ENCODE data around the gene GSK3A. TPM values are rescaled to one million over a fixed set of nuclear protein-coding genes. Genes with fewer than 3 reads are reported as not detected.

Gene GSK3A
- total and polyA plus RNA-seq, 2 experiments from 2014 or later = 17.7 to 40.7 TPM

DNA sequence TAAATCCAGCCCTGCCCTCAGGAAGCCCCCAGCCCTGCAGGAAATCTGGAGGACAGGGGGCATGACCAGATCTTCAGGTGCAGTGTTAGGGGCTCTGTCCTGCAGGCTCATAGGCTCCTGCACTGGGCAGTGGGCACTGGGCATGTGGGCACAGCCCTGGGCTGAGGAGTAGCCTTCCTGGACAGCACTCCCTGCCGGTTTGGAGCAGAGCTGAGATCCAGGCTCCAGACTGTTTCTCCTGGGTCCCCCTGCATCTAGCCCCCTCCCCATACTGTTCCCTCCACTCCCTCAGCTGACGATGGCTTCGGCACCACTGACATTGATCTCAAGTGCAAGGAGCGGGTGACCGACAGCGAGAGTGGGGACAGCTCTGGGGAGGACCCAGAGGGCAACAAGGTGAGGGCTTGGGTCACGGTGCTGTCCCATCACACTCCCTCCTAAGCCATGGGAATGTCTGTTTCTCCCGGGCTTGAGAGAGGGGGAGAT lies 47.2 kb upstream of the GSK3A start:
- H3K4me3 ChIP-seq = no peak overlapping the region
- TF ChIP-seq, protein P1, sequence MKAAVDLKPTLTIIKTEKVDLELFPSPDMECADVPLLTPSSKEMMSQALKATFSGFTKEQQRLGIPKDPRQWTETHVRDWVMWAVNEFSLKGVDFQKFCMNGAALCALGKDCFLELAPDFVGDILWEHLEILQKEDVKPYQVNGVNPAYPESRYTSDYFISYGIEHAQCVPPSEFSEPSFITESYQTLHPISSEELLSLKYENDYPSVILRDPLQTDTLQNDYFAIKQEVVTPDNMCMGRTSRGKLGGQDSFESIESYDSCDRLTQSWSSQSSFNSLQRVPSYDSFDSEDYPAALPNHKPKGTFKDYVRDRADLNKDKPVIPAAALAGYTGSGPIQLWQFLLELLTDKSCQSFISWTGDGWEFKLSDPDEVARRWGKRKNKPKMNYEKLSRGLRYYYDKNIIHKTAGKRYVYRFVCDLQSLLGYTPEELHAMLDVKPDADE (IDR thresholded peaks at IDR 0.05) = no peak
- no peak for TF ChIP-seq ZNF331 (CRISPR knock-in tag; IDR thresholded peaks at IDR 0.05; ENCODE audit: low read depth)
- no peak for TF ChIP-seq EZH2 (IDR thresholded peaks at IDR 0.05; ENCODE audit: low read depth, unreplicated experiment)
- no peak for TF ChIP-seq EZH2phosphoT487 (IDR thresholded peaks at IDR 0.05; ENCODE audit: unreplicated experiment)

GRCh38 chr19:42288881-42289555 lies 46.6 kb upstream of the GSK3A start:
- Histone ChIP-seq H4K20me1 (replicated peaks; ENCODE audit: insufficient read depth) (peaks cover 4% of the 10 kb centered on the region; the same call in 1 of the 2 replicates), H3K36me3 (ENCODE audit: insufficient read depth) (peaks cover 4% of the 10 kb centered on the region; the same call in 1 of the 2 replicates), H3K4me3 (no peak overlapping the region), H2AFZ (no peak overlapping the region), H3K27ac (ENCODE audit: low read depth) (no peak overlapping the region), H3K4me2 (no peak overlapping the region), H3K79me2 (replicated peaks; ENCODE audit: insufficient read depth) (peaks cover 16% of the 10 kb centered on the region), H3K4me1 (ENCODE audit: insufficient read depth) (peaks cover 6% of the 10 kb centered on the region; the same call in 1 of the 2 replicates), H3F3A (replicated peaks; ENCODE audit: low read depth) (peaks cover 7% of the 10 kb centered on the region; the same call in 1 of the 2 replicates), H3K27me3 (ENCODE audit: insufficient read depth) (no peaks in the 10 kb centered on the region), H3K9me2 (ENCODE audit: insufficient read depth) (no peaks in the 10 kb centered on the region)
- H3K9me3 Mint-ChIP-seq = no peaks in the 10 kb centered on the region
- DNase-seq (ENCODE audit: low spot score) (no peak), ATAC-seq (no peak)
- no peak overlapping the region for H3K27ac Mint-ChIP-seq
- peaks cover 30% of the 10 kb centered on the region for H3K4me1 Mint-ChIP-seq
- H3K4me3 Mint-ChIP-seq = no peak overlapping the region
- H3K27me3 Mint-ChIP-seq (ENCODE audit: insufficient read depth, low read depth, poor library complexity) = peaks cover 16% of the 10 kb centered on the region
- H3K36me3 Mint-ChIP-seq (ENCODE audit: low read depth) = peaks cover 33% of the 10 kb centered on the region
- TF ChIP-seq POLR2AphosphoS5 (IDR thresholded peaks at IDR 0.05; ENCODE audit: low read depth) (no peak), JUNB (IDR thresholded peaks at IDR 0.05; ENCODE audit: unreplicated experiment) (no peak), CTCF (conservative IDR thresholded peaks at IDR 0.05; ENCODE audit: low read depth in 2 of 2) (no peak), STAT1 (IDR thresholded peaks at IDR 0.05; ENCODE audit: unreplicated experiment) (no peak), CREB1 (CRISPR knock-in tag; IDR thresholded peaks at IDR 0.05; ENCODE audit: low read depth) (no peak), ZNF462 (CRISPR knock-in tag; IDR thresholded peaks at IDR 0.05) (no peak)
- TF ChIP-seq, protein P1 (IDR thresholded peaks at IDR 0.05) = no peak

More for the DNA sequence above, 47.2 kb upstream of the GSK3A start:
- H3K79me2 ChIP-seq (replicated peaks; ENCODE audit: insufficient read depth) = peaks cover 16% of the 10 kb centered on the region
- H3K4me2 ChIP-seq = no peak overlapping the region
- peaks cover 18% of the 10 kb centered on the region for H3K27me3 Mint-ChIP-seq (ENCODE audit: insufficient read depth, low read depth, poor library complexity)
- peaks cover 4% of the 10 kb centered on the region; the same call in 1 of the 2 replicates for H3K36me3 ChIP-seq (ENCODE audit: insufficient read depth)
- peaks cover 6% of the 10 kb centered on the region; the same call in 1 of the 2 replicates for H3F3A ChIP-seq (replicated peaks; ENCODE audit: low read depth)
- no peak overlapping the region for H3K27ac ChIP-seq (ENCODE audit: low read depth)
- H3K9me3 Mint-ChIP-seq = no peaks in the 10 kb centered on the region
- no peak overlapping the region for H3K27ac Mint-ChIP-seq
- H3K4me3 Mint-ChIP-seq = no peak overlapping the region
- no peak for ATAC-seq
- H3K27me3 ChIP-seq (ENCODE audit: insufficient read depth) = no peaks in the 10 kb centered on the region
- no peaks in the 10 kb centered on the region for H3K9me2 ChIP-seq (ENCODE audit: insufficient read depth)
- H3K4me1 ChIP-seq (ENCODE audit: insufficient read depth) = peaks cover 6% of the 10 kb centered on the region; the same call in 1 of the 2 replicates
- peaks cover 30% of the 10 kb centered on the region for H3K4me1 Mint-ChIP-seq
- no peak for DNase-seq (ENCODE audit: low spot score)
- no peak overlapping the region for H2AFZ ChIP-seq
- H4K20me1 ChIP-seq (replicated peaks; ENCODE audit: insufficient read depth) = peaks cover 4% of the 10 kb centered on the region; the same call in 1 of the 2 replicates
- peaks cover 38% of the 10 kb centered on the region for H3K36me3 Mint-ChIP-seq (ENCODE audit: low read depth)
